ENCODE data around the gene AQP2.

DNA sequence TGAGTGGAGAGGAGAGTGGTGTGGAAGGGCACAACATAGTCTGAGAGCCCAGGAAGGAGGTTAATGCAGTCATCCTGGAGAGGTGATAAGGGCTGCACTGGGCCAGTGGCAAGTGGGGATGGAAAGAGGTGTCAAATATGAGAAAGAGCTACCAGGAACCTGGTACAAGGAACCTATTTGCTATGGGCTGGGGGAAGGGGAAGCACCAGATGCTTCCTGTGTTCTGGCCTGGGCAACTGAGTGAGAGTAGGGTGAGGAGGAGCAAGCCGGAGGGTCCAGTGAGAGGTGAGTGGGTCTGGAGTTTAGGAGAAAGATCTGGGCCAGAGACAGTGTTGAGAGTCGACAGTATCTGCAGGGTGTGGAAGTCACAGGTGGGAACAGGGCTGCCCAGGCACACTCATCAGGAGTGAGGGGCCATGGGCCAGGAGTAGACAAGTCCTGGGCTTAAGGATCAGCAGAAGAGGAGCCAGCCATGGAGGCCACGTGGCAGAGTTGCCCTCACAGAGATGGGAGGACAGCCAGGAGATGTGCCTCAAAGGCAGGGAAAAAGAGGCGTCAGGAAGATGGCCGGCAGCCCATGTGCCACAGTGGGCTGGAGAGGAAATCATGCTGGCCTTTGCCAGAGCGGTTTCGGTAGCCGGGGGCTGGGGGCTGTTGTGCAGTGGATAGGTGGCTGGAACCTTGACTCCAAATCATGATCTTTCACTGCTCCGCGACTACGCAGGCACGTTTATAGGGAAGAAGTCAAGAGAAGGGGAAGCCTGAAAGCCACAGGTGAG is 19.3 kb downstream of the AQP2 start:
- TF ChIP-seq, protein P1, sequence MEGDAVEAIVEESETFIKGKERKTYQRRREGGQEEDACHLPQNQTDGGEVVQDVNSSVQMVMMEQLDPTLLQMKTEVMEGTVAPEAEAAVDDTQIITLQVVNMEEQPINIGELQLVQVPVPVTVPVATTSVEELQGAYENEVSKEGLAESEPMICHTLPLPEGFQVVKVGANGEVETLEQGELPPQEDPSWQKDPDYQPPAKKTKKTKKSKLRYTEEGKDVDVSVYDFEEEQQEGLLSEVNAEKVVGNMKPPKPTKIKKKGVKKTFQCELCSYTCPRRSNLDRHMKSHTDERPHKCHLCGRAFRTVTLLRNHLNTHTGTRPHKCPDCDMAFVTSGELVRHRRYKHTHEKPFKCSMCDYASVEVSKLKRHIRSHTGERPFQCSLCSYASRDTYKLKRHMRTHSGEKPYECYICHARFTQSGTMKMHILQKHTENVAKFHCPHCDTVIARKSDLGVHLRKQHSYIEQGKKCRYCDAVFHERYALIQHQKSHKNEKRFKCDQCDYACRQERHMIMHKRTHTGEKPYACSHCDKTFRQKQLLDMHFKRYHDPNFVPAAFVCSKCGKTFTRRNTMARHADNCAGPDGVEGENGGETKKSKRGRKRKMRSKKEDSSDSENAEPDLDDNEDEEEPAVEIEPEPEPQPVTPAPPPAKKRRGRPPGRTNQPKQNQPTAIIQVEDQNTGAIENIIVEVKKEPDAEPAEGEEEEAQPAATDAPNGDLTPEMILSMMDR (IDR thresholded peaks at IDR 0.05) = no peak
- no peak for TF ChIP-seq POLR2A (IDR thresholded peaks at IDR 0.05)
